ENCODE measurements around the gene CRAMP1.

Gene CRAMP1

GRCh38 chr16:1565083-1565805, 46.9 kb upstream of the CRAMP1 start:
- Histone ChIP-seq H2AFZ (ENCODE audit: low read length) (no peak overlapping the region), H3K4me1 (ENCODE audit: low read length) (no peaks in the 10 kb centered on the region), H3K4me3 (ENCODE audit: low read length) (no peak overlapping the region), H3K9me3 (replicated peaks; ENCODE audit: insufficient read depth, low read length) (no peaks in the 10 kb centered on the region), H4K20me1 (ENCODE audit: insufficient read depth, low read length) (no peaks in the 10 kb centered on the region), H3K36me3 (replicated peaks; ENCODE audit: insufficient read depth, low read length) (no peaks in the 10 kb centered on the region), H3K27ac (ENCODE audit: low read length) (no peak overlapping the region), H3K27me3 (replicated peaks; ENCODE audit: insufficient read depth, low read length) (no peaks in the 10 kb centered on the region), H3K9me2 (replicated peaks; ENCODE audit: insufficient read depth, low read length) (no peaks in the 10 kb centered on the region), H3K9ac (ENCODE audit: low read length) (no peak overlapping the region), H3F3A (ENCODE audit: insufficient read depth, low read length) (no peaks in the 10 kb centered on the region), H3K4me2 (ENCODE audit: low read depth, low read length) (no peak overlapping the region), H3K79me2 (ENCODE audit: low read length) (no peaks in the 10 kb centered on the region)
- no peak for DNase-seq
- TF ChIP-seq EZH2 (optimal IDR thresholded peaks at IDR 0.05; ENCODE audit: low read depth, low read length) (no peak), EZH2phosphoT487 (IDR thresholded peaks at IDR 0.05; ENCODE audit: low read length) (no peak)
- TF ChIP-seq, protein P1, sequence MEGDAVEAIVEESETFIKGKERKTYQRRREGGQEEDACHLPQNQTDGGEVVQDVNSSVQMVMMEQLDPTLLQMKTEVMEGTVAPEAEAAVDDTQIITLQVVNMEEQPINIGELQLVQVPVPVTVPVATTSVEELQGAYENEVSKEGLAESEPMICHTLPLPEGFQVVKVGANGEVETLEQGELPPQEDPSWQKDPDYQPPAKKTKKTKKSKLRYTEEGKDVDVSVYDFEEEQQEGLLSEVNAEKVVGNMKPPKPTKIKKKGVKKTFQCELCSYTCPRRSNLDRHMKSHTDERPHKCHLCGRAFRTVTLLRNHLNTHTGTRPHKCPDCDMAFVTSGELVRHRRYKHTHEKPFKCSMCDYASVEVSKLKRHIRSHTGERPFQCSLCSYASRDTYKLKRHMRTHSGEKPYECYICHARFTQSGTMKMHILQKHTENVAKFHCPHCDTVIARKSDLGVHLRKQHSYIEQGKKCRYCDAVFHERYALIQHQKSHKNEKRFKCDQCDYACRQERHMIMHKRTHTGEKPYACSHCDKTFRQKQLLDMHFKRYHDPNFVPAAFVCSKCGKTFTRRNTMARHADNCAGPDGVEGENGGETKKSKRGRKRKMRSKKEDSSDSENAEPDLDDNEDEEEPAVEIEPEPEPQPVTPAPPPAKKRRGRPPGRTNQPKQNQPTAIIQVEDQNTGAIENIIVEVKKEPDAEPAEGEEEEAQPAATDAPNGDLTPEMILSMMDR (IDR thresholded peaks at IDR 0.05; ENCODE audit: low read length): no peak

- no peaks in the 10 kb centered on the region for H3K4me1 ChIP-seq (ENCODE audit: low read length)
- TF ChIP-seq, protein P1 (IDR thresholded peaks at IDR 0.05; ENCODE audit: low read length): no peak
- TF ChIP-seq EZH2 (optimal IDR thresholded peaks at IDR 0.05; ENCODE audit: low read depth, low read length): no peak
- no peak for TF ChIP-seq EZH2phosphoT487 (IDR thresholded peaks at IDR 0.05; ENCODE audit: low read length)
- no peak overlapping the region for H3K4me3 ChIP-seq (ENCODE audit: low read length)
- H3K9me3 ChIP-seq (replicated peaks; ENCODE audit: insufficient read depth, low read length): no peaks in the 10 kb centered on the region
- H3K79me2 ChIP-seq (ENCODE audit: low read length): no peaks in the 10 kb centered on the region
- H4K20me1 ChIP-seq (ENCODE audit: insufficient read depth, low read length): no peaks in the 10 kb centered on the region
- no peaks in the 10 kb centered on the region for H3K36me3 ChIP-seq (replicated peaks; ENCODE audit: insufficient read depth, low read length)
- no peak for DNase-seq
- H3K27me3 ChIP-seq (replicated peaks; ENCODE audit: insufficient read depth, low read length): no peaks in the 10 kb centered on the region
- H3K27ac ChIP-seq (ENCODE audit: low read length): no peak overlapping the region
- no peak overlapping the region for H2AFZ ChIP-seq (ENCODE audit: low read length)
- no peaks in the 10 kb centered on the region for H3K9me2 ChIP-seq (replicated peaks; ENCODE audit: insufficient read depth, low read length)
- no peaks in the 10 kb centered on the region for H3F3A ChIP-seq (ENCODE audit: insufficient read depth, low read length)
- no peak overlapping the region for H3K4me2 ChIP-seq (ENCODE audit: low read depth, low read length)
- no peak overlapping the region for H3K9ac ChIP-seq (ENCODE audit: low read length)
Observed at GRCh38 chr16:1567988-1568387, 44.2 kb upstream of the CRAMP1 start.

DNA sequence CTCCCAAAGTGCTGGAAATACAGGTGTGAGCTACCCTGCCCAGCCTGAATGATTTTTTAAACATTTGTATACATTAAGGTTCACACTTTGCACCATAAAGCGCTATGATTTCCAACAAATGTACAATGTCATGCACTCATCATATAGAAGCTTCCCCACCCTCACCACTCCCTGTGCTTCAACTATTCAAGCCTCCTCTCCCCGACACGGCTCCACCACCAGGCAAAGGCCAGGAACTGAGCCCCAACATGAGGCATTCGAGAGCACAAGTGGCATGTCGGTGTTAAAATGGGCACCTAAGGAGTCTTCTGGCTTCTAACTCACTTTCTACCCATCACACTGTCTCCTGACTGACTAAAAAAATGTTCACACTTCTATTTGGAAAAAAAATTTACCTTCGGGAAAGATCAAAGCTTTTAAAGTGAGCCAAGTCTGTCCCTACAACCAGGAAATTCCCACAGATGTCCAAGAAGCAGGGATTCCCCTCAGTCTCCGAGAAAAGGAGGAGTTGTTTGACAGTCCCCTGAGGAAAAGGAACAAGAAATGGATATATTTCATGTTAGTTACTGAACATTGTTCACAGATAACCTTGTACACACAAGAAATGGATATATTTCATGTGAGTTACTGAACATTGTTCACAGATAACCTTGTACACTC, 41.0 kb upstream of the CRAMP1 start:
- H3K9me3 ChIP-seq (replicated peaks; ENCODE audit: insufficient read depth, low read length): no peaks in the 10 kb centered on the region
- DNase-seq: no peak
- H3K4me1 ChIP-seq (ENCODE audit: low read length): no peaks in the 10 kb centered on the region
- H3K27me3 ChIP-seq (replicated peaks; ENCODE audit: insufficient read depth, low read length): no peaks in the 10 kb centered on the region
- no peaks in the 10 kb centered on the region for H3K79me2 ChIP-seq (ENCODE audit: low read length)
- no peaks in the 10 kb centered on the region for H3K36me3 ChIP-seq (replicated peaks; ENCODE audit: insufficient read depth, low read length)
- no peaks in the 10 kb centered on the region for H3K9me2 ChIP-seq (replicated peaks; ENCODE audit: insufficient read depth, low read length)
- H3K4me3 ChIP-seq (ENCODE audit: low read length): no peak overlapping the region
- H3K4me2 ChIP-seq (ENCODE audit: low read depth, low read length): no peak overlapping the region
- no peak overlapping the region for H2AFZ ChIP-seq (ENCODE audit: low read length)
- no peak for TF ChIP-seq EZH2 (optimal IDR thresholded peaks at IDR 0.05; ENCODE audit: low read depth, low read length)
- TF ChIP-seq, protein P1 (IDR thresholded peaks at IDR 0.05; ENCODE audit: low read length): no peak
- no peak for TF ChIP-seq EZH2phosphoT487 (IDR thresholded peaks at IDR 0.05; ENCODE audit: low read length)
- H3F3A ChIP-seq (ENCODE audit: insufficient read depth, low read length): no peaks in the 10 kb centered on the region
- H4K20me1 ChIP-seq (ENCODE audit: insufficient read depth, low read length): no peaks in the 10 kb centered on the region
- H3K9ac ChIP-seq (ENCODE audit: low read length): no peak overlapping the region
- no peak overlapping the region for H3K27ac ChIP-seq (ENCODE audit: low read length)
